Endothelial cell of umbilical vein (primary cell): ENCODE measurements around the gene TMEFF2.

ENCODE experiments used
- CTCF ChIP-seq, 2 donors: IDR thresholded peaks; 1 replicate in 1 of 2; 2 replicates in 1 of 2; pipeline ENCODE4 v1.5.1; 2011; ENCODE audit warnings: low read length in 2 of 2, mild to moderate bottlenecking in 2 of 2, moderate library complexity in 2 of 2, control low read depth in 1 of 2, inconsistent platforms in 1 of 2, low read depth in 1 of 2; ENCODE audit not compliant: insufficient read depth in 1 of 2; ENCODE audit errors: extremely low read depth in 1 of 2
- MAX ChIP-seq: IDR thresholded peaks from 2 replicates; pipeline ENCODE4 v1.6.1; 2011; ENCODE audit not compliant: insufficient read depth, insufficient read length

GRCh38 chr2:191999101-191999841 lies 195.5 kb downstream of the TMEFF2 start:
- TF ChIP-seq CTCF (IDR thresholded peaks at IDR 0.05; ENCODE audit: extremely low read depth in 1 of 2, insufficient read depth in 1 of 2, low read depth in 1 of 2, low read length in 2 of 2): no peak
- no peak for TF ChIP-seq MAX
